Gastrocnemius medialis (tissue), 4 donors: ENCODE results near the gene DUT.

Experiments
- POLR2A ChIP-seq, 2 donors: fragments of 450-650 bp; IDR thresholded peaks; one replicate each; pipeline ENCODE4 v1.6.1; 2017; ENCODE audit warnings: antibody characterized with exemption in 2 of 2, mild to moderate bottlenecking in 2 of 2, moderate library complexity in 2 of 2
- TF ChIP-seq, protein P1 (sequence below), 5 experiments: fragments of 450-650 bp in 3 of 5; fragments of 200-600 bp in 2 of 5; sonication (generic) in 2 of 5; IDR thresholded peaks in 4 of 5; conservative IDR thresholded peaks in 1 of 5; 1 replicate in 4 of 5; 2 replicates in 1 of 5; pipeline ENCODE4 v1.5.1; 2016 to 2019; ENCODE audit warnings: antibody characterized with exemption in 5 of 5, mild to moderate bottlenecking in 3 of 5, moderate library complexity in 3 of 5

DNA sequence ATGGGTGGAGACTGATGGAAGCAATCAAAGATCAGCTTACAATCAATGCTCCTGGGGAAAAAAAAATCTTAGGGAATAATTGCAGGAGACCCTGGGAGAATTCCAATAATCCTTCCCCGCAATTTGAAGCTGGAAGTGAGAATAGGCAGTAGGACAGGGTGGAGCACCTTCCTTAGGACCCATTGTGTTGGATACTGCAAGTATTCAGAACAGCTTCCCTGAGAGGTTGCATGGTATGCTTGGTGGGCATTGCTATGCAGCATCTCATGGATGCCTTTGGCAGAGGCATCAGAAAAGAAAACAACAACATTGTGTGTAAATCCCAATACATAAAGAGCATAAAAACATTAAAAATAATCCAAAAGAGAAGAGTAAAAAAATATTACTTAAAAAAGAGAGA lies 24.6 kb upstream of the DUT start:
- TF ChIP-seq, protein P1, sequence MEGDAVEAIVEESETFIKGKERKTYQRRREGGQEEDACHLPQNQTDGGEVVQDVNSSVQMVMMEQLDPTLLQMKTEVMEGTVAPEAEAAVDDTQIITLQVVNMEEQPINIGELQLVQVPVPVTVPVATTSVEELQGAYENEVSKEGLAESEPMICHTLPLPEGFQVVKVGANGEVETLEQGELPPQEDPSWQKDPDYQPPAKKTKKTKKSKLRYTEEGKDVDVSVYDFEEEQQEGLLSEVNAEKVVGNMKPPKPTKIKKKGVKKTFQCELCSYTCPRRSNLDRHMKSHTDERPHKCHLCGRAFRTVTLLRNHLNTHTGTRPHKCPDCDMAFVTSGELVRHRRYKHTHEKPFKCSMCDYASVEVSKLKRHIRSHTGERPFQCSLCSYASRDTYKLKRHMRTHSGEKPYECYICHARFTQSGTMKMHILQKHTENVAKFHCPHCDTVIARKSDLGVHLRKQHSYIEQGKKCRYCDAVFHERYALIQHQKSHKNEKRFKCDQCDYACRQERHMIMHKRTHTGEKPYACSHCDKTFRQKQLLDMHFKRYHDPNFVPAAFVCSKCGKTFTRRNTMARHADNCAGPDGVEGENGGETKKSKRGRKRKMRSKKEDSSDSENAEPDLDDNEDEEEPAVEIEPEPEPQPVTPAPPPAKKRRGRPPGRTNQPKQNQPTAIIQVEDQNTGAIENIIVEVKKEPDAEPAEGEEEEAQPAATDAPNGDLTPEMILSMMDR (IDR thresholded peaks at IDR 0.05 in 4 of 5, conservative IDR thresholded peaks at IDR 0.05 in 1 of 5), result no peak
- TF ChIP-seq POLR2A (IDR thresholded peaks at IDR 0.05), result no peak
